H7 (cell line): ENCODE measurements around the gene TEX264. TPM values are rescaled to one million over a fixed set of nuclear protein-coding genes. Genes with fewer than 3 reads are reported as not detected.

Experiments used
- DNase-seq: peaks from one replicate; pipeline ENCODE4 v3.0.0; 2012
- H3K27me3 ChIP-seq: 2 replicates; pipeline ENCODE4 v1.6.0; 2011; ENCODE audit warnings: mild to moderate bottlenecking, low read length; ENCODE audit not compliant: control insufficient read depth, insufficient read depth
- H3K36me3 ChIP-seq: replicated peaks from 2 replicates; pipeline ENCODE4 v1.5.1; 2011; ENCODE audit warnings: low read length; ENCODE audit not compliant: control insufficient read depth, insufficient read depth
- H3K4me3 ChIP-seq: 2 replicates; pipeline ENCODE4 v1.5.1; 2011; ENCODE audit warnings: low read depth, mild to moderate bottlenecking, control low read depth, low read length, moderate library complexity; ENCODE audit not compliant: insufficient read depth
- total RNA-seq: library from RNA; depleted of rRNA; stranded (reverse); fragments of >200 nt; shearing (Covaris generic); gene quantifications from 2 replicates; pipeline ENCODE4 v1.2.3, GENCODE V29; 2014

Gene TEX264
- total RNA-seq, 1 experiment from 2014 or later, result 18.9 TPM

- H3K4me3 ChIP-seq, result no peak overlapping the region
- H3K27me3 ChIP-seq, result no peaks in the 10 kb centered on the region
- H3K36me3 ChIP-seq, result no peaks in the 10 kb centered on the region
These were observed 1.6 kb upstream of the TEX264 start for GRCh38 chr3:51669241-51670052.

GRCh38 chr3:51670053-51670822 is 814 bp upstream of the TEX264 start:
- no peak for DNase-seq
- Histone ChIP-seq H3K36me3 (no peaks in the 10 kb centered on the region), H3K27me3 (no peaks in the 10 kb centered on the region), H3K4me3 (peak overlapping the region; percentile 86)

More at GRCh38 chr3:51669241-51670052, 1.6 kb upstream of the TEX264 start:
- DNase-seq, result peak; percentile 89

- DNase-seq, result peak; percentile 94
- H3K4me3 ChIP-seq, result peak overlapping the region; percentile 86
- no peaks in the 10 kb centered on the region; the same call in 1 of the 2 replicates for H3K36me3 ChIP-seq
- H3K27me3 ChIP-seq, result no peaks in the 10 kb centered on the region
These were observed 853 bp downstream of the TEX264 start for GRCh38 chr3:51671734-51672475.

GRCh38 chr3:51673181-51673801 is 2.2 kb downstream of the TEX264 start:
- no peaks in the 10 kb centered on the region; the same call in 1 of the 2 replicates for H3K36me3 ChIP-seq
- H3K4me3 ChIP-seq, result no peak overlapping the region
- no peaks in the 10 kb centered on the region for H3K27me3 ChIP-seq
- no peak for DNase-seq

- no peaks in the 10 kb centered on the region for H3K27me3 ChIP-seq
- H3K4me3 ChIP-seq, result no peak overlapping the region
- DNase-seq, result no peak
- H3K36me3 ChIP-seq, result no peaks in the 10 kb centered on the region; the same call in 1 of the 2 replicates
These were observed 3.0 kb downstream of the TEX264 start for GRCh38 chr3:51673802-51674654.

GRCh38 chr3:51675201-51675611 is 4.2 kb downstream of the TEX264 start:
- DNase-seq, result no peak
- no peaks in the 10 kb centered on the region for H3K27me3 ChIP-seq
- H3K36me3 ChIP-seq, result no peaks in the 10 kb centered on the region; the same call in 1 of the 2 replicates
- H3K4me3 ChIP-seq, result no peak overlapping the region

- H3K27me3 ChIP-seq, result no peaks in the 10 kb centered on the region
- no peak for DNase-seq
- H3K4me3 ChIP-seq, result no peak overlapping the region
- H3K36me3 ChIP-seq, result no peaks in the 10 kb centered on the region; the same call in 1 of the 2 replicates
These were observed 5.1 kb downstream of the TEX264 start for GRCh38 chr3:51676102-51676640.

GRCh38 chr3:51677358-51677757 is 6.3 kb downstream of the TEX264 start:
- no peak for DNase-seq
- Histone ChIP-seq H3K36me3 (no peaks in the 10 kb centered on the region; the same call in 1 of the 2 replicates), H3K4me3 (no peak overlapping the region), H3K27me3 (no peaks in the 10 kb centered on the region)

GRCh38 chr3:51678186-51678585 is 7.1 kb downstream of the TEX264 start:
- H3K27me3 ChIP-seq, result no peaks in the 10 kb centered on the region
- DNase-seq, result no peak
- no peak overlapping the region for H3K4me3 ChIP-seq
- no peaks in the 10 kb centered on the region; the same call in 1 of the 2 replicates for H3K36me3 ChIP-seq

- H3K27me3 ChIP-seq, result no peaks in the 10 kb centered on the region
- H3K4me3 ChIP-seq, result no peak overlapping the region
- no peak for DNase-seq
- H3K36me3 ChIP-seq, result no peaks in the 10 kb centered on the region; the same call in 1 of the 2 replicates
These were observed 7.6 kb downstream of the TEX264 start for GRCh38 chr3:51678641-51679040.

- DNase-seq, result no peak
- H3K4me3 ChIP-seq, result no peak overlapping the region
- H3K27me3 ChIP-seq, result no peaks in the 10 kb centered on the region
- H3K36me3 ChIP-seq, result no peaks in the 10 kb centered on the region; the same call in 1 of the 2 replicates
These were observed 8.3 kb downstream of the TEX264 start for GRCh38 chr3:51679318-51679717.

- no peaks in the 10 kb centered on the region; the same call in 1 of the 2 replicates for H3K36me3 ChIP-seq
- no peaks in the 10 kb centered on the region for H3K27me3 ChIP-seq
- no peak overlapping the region for H3K4me3 ChIP-seq
- no peak for DNase-seq
These were observed 8.7 kb downstream of the TEX264 start for GRCh38 chr3:51679777-51680176.

GRCh38 chr3:51680196-51680595 is 9.1 kb downstream of the TEX264 start:
- DNase-seq, result no peak
- H3K36me3 ChIP-seq, result no peaks in the 10 kb centered on the region; the same call in 1 of the 2 replicates
- no peaks in the 10 kb centered on the region for H3K27me3 ChIP-seq
- no peak overlapping the region for H3K4me3 ChIP-seq
